ENCODE results near the gene RAB3IL1.

The RAB3IL1 gene

GRCh38 chr11:61948505-61948904 lies 31.1 kb upstream of the RAB3IL1 start:
- TF ChIP-seq CTCF (IDR thresholded peaks at IDR 0.05), result no peak
- no peak for DNase-seq

DNA sequence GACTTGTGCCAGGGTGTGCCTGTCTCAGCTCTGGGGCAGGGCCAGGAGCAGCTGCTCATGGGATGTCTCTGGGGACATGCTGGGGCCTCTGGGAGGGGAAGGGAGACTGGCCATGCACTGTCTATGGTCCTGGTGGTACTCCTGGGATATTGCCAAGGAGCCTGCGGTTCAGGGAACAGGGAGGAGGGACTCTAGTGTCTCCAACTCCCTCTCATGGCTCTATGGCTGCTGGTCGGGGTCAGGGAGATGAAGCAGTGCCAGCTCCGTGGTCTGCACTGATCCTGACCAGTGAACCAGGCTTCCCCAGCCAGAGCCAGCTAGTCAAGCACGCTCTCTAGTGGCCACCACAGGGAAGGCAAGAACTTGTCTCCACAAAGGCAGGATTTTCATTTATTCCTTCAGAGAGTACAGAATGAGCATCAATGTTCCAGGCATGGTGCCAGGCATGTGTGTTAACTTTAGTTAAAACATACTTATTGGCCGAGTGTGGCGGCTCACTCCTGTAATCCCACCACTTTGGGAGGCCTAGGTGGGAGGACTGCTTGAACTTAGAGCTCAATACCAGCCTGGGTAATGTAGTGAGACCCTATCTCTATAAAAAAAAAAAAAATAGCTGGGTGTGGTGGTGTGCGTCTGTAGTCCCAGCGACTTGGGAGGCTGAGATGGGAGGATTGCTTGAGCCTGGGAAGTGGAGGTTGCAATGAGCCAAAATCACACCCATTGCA lies 30.3 kb upstream of the RAB3IL1 start:
- peak; percentile 84 for DNase-seq
- Mint-ChIP-seq H3K27me3 (ENCODE audit: low read depth, poor library complexity) (peaks cover 40% of the 10 kb centered on the region), H3K27ac (no peak overlapping the region), H3K4me3 (no peak overlapping the region), H3K9me3 (no peaks in the 10 kb centered on the region), H3K36me3 (ENCODE audit: low read depth) (no peaks in the 10 kb centered on the region), H3K4me1 (peaks cover 21% of the 10 kb centered on the region)
- peak; percentile 89 for TF ChIP-seq CTCF (IDR thresholded peaks at IDR 0.05)

More at GRCh38 chr11:61948505-61948904, 31.1 kb upstream of the RAB3IL1 start:
- Mint-ChIP-seq H3K9me3 (no peaks in the 10 kb centered on the region), H3K4me3 (no peak overlapping the region), H3K36me3 (ENCODE audit: low read depth) (no peaks in the 10 kb centered on the region), H3K4me1 (peaks cover 21% of the 10 kb centered on the region), H3K27ac (no peak overlapping the region), H3K27me3 (ENCODE audit: low read depth, poor library complexity) (peaks cover 32% of the 10 kb centered on the region)

GRCh38 chr11:61946894-61947293 lies 29.5 kb upstream of the RAB3IL1 start:
- H3K27me3 Mint-ChIP-seq (ENCODE audit: low read depth, poor library complexity), result peaks cover 44% of the 10 kb centered on the region

DNA sequence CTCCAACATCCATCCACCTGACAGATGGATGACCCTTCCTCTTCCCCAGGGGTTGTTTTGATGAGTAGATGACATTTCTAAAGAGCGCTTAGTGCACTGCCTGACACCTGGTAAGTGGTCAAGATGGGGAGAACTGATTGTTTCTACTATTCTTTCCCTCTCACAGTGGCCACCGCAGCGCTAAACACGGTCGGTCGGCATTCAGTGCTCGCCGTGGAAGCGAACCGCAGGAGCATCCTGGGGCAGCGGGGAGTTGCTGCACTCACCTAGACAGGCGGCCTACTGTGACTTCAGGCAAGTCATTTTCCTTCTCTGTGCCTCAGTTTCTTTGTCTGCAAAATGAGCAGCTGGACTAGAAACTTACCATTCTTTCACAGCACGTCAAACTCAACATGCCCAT lies 27.8 kb upstream of the RAB3IL1 start:
- H3K36me3 Mint-ChIP-seq (ENCODE audit: low read depth), result no peaks in the 10 kb centered on the region
- H3K27ac Mint-ChIP-seq, result no peak overlapping the region
- H3K9me3 Mint-ChIP-seq, result no peaks in the 10 kb centered on the region
- no peak for DNase-seq
- no peak for TF ChIP-seq CTCF (IDR thresholded peaks at IDR 0.05)
- peaks cover 21% of the 10 kb centered on the region for H3K4me1 Mint-ChIP-seq
- H3K27me3 Mint-ChIP-seq (ENCODE audit: low read depth, poor library complexity), result peaks cover 41% of the 10 kb centered on the region
- no peak overlapping the region for H3K4me3 Mint-ChIP-seq

More at GRCh38 chr11:61946894-61947293, 29.5 kb upstream of the RAB3IL1 start:
- no peaks in the 10 kb centered on the region for H3K9me3 Mint-ChIP-seq
- no peak for TF ChIP-seq CTCF (IDR thresholded peaks at IDR 0.05)
- H3K4me1 Mint-ChIP-seq, result peaks cover 21% of the 10 kb centered on the region
- no peak overlapping the region for H3K27ac Mint-ChIP-seq
- DNase-seq, result no peak
- H3K4me3 Mint-ChIP-seq, result no peak overlapping the region
- H3K36me3 Mint-ChIP-seq (ENCODE audit: low read depth), result no peaks in the 10 kb centered on the region

- no peak for DNase-seq
- Mint-ChIP-seq H3K27me3 (ENCODE audit: low read depth, poor library complexity) (peaks cover 34% of the 10 kb centered on the region), H3K9me3 (peaks cover 38% of the 10 kb centered on the region), H3K36me3 (ENCODE audit: low read depth) (no peaks in the 10 kb centered on the region), H3K4me3 (no peak overlapping the region), H3K27ac (no peak overlapping the region), H3K4me1 (no peaks in the 10 kb centered on the region)
- no peak for TF ChIP-seq CTCF (IDR thresholded peaks at IDR 0.05)
Measured at GRCh38 chr11:61940466-61940865, 23.1 kb upstream of the RAB3IL1 start.

DNA sequence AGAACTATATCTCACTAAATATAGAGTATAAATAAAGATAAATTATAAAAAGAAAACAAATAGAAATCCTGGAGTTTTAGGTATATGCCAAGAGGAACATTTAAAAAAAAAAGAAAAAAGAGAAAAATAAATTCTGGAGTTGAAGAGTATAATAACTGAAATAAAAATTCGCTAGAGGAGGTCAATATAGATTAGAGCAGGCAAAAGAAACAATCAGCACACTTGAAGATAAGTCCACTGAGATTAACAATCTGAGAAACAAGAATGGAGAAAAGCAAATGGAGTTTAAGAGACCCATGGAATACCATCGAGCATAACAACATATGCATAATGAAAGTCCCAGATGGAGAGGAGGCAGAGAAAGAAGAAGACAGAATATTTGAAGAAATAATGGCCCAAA lies 18.5 kb upstream of the RAB3IL1 start:
- no peak overlapping the region for H3K4me3 Mint-ChIP-seq
- H3K36me3 Mint-ChIP-seq (ENCODE audit: low read depth), result no peaks in the 10 kb centered on the region

More for the DNA sequence above, 18.5 kb upstream of the RAB3IL1 start:
- no peak for TF ChIP-seq CTCF (IDR thresholded peaks at IDR 0.05)
- peaks cover 15% of the 10 kb centered on the region for H3K27me3 Mint-ChIP-seq (ENCODE audit: low read depth, poor library complexity)
- DNase-seq, result no peak
- H3K9me3 Mint-ChIP-seq, result peaks cover 66% of the 10 kb centered on the region
- peaks cover 9% of the 10 kb centered on the region for H3K4me1 Mint-ChIP-seq
- H3K27ac Mint-ChIP-seq, result no peak overlapping the region
